H1 (cell line): Measurements from ENCODE around the gene CCDC73. TPM values are rescaled to one million over a fixed set of nuclear protein-coding genes. Genes with fewer than 3 reads are reported as not detected.

Experiments used
- CHD1 ChIP-seq: IDR thresholded peaks from 2 replicates; pipeline ENCODE4 v1.6.1; 2012; ENCODE audit warnings: low read depth, low read length, improper control_type of control experiment
- POU5F1 ChIP-seq: IDR thresholded peaks from 2 replicates; pipeline ENCODE4 v1.6.1; 2011; ENCODE audit warnings: low read depth, mild to moderate bottlenecking, low read length, moderate library complexity
- SIRT6 ChIP-seq: IDR thresholded peaks from one replicate; pipeline ENCODE4 v1.7.1; 2012; ENCODE audit warnings: low read length, inconsistent platforms
- SUZ12 ChIP-seq: fragments of 200-600 bp; sonication (generic); IDR thresholded peaks from 2 replicates; pipeline ENCODE4 v1.6.1; 2012; ENCODE audit warnings: mild to moderate bottlenecking, inconsistent platforms, low read length, moderate library complexity, mixed read lengths
- TEAD4 ChIP-seq: IDR thresholded peaks from 2 replicates; pipeline ENCODE4 v1.6.1; 2012; ENCODE audit warnings: low read depth, low read length, inconsistent platforms, mixed read lengths
- polyA plus RNA-seq, 7 experiments: library from polyadenylated mRNA; depleted of rRNA in 3 of 7; stranded (reverse) in 5 of 7; unstranded in 2 of 7; fragments of >200 nt in 5 of 7; fragments of 200-250 nt in 2 of 7; gene quantifications; 1 replicate in 5 of 7; 2 replicates in 1 of 7; 4 replicates in 1 of 7; pipeline versions ENCODE4 v1.2.1 to v1.2.3, GENCODE V29; 2011 to 2013; ENCODE audit warnings: missing spikeins in 2 of 7, mixed read lengths in 2 of 7
- total RNA-seq: library from RNA; stranded (reverse); fragmentation: NEBNext Ultra II Directional; extraction: Animal tissue kit (Norgen Biotek cat#: 25700); gene quantifications from 2 replicates; pipeline ENCODE4 v1.2.1, GENCODE V29; 2021
- TF ChIP-seq, protein P1 (sequence below), 3 experiments: IDR thresholded peaks; 1 replicate in 2 of 3; 2 replicates in 1 of 3; pipeline versions ENCODE4 v1.5.1 to v1.6.1; 2011; ENCODE audit warnings: low read length in 3 of 3, mild to moderate bottlenecking in 3 of 3, inconsistent platforms in 2 of 3, low read depth in 1 of 3, moderate library complexity in 1 of 3; ENCODE audit not compliant: insufficient read depth in 1 of 3; ENCODE audit errors: control extremely low read depth in 1 of 3
- TF ChIP-seq, protein P2 (sequence below): IDR thresholded peaks from 2 replicates; pipeline ENCODE4 v1.6.1; 2012; ENCODE audit warnings: low read length, inconsistent platforms

Gene CCDC73
- total and polyA plus RNA-seq, 2 of the 8 experiments (the other 6 are each of a cell fraction or from before 2014, with no cell fraction given): not detected

DNA sequence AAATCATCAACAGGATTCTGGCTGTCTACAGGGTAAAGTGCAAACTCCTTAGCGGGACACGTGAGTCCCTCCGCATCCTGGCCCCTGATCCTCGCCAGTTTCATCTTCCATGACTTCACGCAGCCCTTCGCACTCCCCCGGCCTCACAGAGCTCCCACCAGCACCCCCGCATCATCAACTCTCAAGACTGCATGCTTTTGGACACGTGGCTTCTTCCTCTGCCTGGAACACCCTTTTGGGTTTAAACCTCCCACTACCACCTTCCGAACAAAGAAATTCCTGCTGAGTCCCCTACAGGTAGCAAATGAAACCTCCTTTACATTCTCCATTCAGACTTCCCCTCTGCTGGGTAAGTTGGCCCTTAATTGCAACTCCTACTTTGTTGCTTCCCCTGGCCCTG is 223.4 kb downstream of the CCDC73 start (continued):
- TF ChIP-seq, protein P1, sequence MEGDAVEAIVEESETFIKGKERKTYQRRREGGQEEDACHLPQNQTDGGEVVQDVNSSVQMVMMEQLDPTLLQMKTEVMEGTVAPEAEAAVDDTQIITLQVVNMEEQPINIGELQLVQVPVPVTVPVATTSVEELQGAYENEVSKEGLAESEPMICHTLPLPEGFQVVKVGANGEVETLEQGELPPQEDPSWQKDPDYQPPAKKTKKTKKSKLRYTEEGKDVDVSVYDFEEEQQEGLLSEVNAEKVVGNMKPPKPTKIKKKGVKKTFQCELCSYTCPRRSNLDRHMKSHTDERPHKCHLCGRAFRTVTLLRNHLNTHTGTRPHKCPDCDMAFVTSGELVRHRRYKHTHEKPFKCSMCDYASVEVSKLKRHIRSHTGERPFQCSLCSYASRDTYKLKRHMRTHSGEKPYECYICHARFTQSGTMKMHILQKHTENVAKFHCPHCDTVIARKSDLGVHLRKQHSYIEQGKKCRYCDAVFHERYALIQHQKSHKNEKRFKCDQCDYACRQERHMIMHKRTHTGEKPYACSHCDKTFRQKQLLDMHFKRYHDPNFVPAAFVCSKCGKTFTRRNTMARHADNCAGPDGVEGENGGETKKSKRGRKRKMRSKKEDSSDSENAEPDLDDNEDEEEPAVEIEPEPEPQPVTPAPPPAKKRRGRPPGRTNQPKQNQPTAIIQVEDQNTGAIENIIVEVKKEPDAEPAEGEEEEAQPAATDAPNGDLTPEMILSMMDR (IDR thresholded peaks at IDR 0.05; ENCODE audit: control extremely low read depth in 1 of 3, insufficient read depth in 1 of 3, low read depth in 1 of 3, low read length in 3 of 3): peak in 2 of 3 experiments; percentile 26 to 27; a peak in 2 of 4 replicates
- TF ChIP-seq SIRT6 (no peak), CHD1 (no peak), TEAD4 (peak; percentile 48; the same call in 1 of the 2 replicates), SUZ12 (no peak), POU5F1 (no peak)
- TF ChIP-seq, protein P2, sequence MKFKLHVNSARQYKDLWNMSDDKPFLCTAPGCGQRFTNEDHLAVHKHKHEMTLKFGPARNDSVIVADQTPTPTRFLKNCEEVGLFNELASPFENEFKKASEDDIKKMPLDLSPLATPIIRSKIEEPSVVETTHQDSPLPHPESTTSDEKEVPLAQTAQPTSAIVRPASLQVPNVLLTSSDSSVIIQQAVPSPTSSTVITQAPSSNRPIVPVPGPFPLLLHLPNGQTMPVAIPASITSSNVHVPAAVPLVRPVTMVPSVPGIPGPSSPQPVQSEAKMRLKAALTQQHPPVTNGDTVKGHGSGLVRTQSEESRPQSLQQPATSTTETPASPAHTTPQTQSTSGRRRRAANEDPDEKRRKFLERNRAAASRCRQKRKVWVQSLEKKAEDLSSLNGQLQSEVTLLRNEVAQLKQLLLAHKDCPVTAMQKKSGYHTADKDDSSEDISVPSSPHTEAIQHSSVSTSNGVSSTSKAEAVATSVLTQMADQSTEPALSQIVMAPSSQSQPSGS: 0 out of 2 replicates have a peak, but pooled peaks have one; percentile 17
